GM12872 (cell line): ENCODE data around the gene TMEM184B.

Experiments used
- TF ChIP-seq, protein P1 (sequence below): IDR thresholded peaks from 3 replicates; pipeline ENCODE4 v1.5.1; 2011; ENCODE audit warnings: low read depth, mild to moderate bottlenecking, low read length, moderate library complexity; ENCODE audit not compliant: insufficient read depth

TMEM184B gene

GRCh38 chr22:38303974-38304373 lies 31.2 kb upstream of the TMEM184B start:
- TF ChIP-seq, protein P1, sequence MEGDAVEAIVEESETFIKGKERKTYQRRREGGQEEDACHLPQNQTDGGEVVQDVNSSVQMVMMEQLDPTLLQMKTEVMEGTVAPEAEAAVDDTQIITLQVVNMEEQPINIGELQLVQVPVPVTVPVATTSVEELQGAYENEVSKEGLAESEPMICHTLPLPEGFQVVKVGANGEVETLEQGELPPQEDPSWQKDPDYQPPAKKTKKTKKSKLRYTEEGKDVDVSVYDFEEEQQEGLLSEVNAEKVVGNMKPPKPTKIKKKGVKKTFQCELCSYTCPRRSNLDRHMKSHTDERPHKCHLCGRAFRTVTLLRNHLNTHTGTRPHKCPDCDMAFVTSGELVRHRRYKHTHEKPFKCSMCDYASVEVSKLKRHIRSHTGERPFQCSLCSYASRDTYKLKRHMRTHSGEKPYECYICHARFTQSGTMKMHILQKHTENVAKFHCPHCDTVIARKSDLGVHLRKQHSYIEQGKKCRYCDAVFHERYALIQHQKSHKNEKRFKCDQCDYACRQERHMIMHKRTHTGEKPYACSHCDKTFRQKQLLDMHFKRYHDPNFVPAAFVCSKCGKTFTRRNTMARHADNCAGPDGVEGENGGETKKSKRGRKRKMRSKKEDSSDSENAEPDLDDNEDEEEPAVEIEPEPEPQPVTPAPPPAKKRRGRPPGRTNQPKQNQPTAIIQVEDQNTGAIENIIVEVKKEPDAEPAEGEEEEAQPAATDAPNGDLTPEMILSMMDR: no peak

- TF ChIP-seq, protein P1: no peak
Measured at GRCh38 chr22:38302906-38303305, 30.1 kb upstream of the TMEM184B start.

DNA sequence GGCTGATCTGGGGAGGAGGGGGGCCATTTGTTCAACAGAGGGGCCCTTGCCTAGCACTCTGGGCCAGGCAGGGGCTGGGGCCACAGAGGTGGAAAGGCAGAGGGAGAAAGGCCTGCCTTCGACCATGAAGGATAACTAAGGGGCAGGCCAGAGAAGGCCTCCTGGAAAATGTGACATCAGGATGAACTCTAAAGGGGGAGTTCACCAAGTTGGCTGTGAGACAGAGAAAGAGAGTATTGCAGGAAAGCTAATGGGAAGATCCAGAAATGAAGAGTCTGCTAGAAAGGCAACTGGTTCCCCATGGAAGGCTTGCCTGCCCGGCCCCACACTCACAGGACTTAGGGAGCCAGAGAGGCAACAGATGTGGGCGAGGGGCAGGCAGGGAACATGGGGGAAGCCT lies 28.1 kb upstream of the TMEM184B start:
- TF ChIP-seq, protein P1: no peak

DNA sequence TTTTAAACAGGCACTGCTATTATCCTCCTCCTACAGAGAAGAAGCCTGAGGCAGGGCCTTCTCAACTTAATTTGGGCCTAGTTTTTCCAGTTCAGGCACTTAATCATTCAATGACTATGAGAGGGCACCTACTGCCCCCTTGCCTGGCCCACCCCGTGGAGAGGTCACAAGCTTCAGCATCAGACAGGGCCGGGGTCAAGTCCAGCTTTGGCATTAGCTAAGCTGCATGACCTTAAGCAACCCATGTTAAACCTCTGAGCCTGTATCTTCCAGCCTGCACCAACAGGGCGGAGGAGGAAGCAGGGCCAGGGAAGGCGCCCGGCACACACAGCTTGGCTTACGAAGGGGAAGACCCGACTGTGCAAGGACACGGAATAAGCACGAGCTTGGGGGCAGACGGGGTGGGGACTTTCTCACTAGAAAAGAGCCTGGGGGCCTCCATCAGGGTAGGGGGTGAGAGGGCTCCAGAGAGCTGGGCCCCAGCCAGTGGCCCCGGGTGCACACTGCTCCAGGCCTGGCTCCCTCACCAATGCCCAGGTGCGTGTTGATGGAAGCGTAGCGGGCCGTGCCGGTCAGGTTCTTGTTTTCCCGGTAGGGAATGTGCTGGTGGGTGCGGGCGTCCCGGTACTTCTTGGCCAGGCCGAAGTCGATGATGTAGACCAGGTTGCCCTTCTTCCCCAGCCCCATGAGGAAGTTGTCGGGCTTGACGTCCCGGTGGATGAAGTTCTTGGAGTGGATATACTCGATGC lies 27.6 kb upstream of the TMEM184B start:
- TF ChIP-seq, protein P1: no peak

DNA sequence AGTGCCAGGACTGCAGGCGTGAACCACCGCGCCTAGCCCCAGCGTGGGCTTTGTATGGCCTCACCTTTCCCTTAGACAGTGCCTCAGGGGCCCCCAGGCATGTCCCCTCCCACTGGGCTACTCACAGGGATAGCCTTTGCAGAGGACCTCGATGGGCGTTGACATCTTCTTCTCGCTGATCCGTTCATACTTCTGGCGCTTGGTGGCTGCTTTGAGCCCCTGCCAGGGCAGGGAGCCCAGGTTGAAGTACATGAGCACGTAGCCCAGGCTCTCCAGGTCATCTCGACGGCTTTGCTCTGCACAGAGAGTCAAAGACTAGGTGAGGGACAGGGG lies 26.9 kb upstream of the TMEM184B start:
- TF ChIP-seq, protein P1: no peak

GRCh38 chr22:38298312-38299005 lies 25.6 kb upstream of the TMEM184B start:
- TF ChIP-seq, protein P1: peak; percentile 77

DNA sequence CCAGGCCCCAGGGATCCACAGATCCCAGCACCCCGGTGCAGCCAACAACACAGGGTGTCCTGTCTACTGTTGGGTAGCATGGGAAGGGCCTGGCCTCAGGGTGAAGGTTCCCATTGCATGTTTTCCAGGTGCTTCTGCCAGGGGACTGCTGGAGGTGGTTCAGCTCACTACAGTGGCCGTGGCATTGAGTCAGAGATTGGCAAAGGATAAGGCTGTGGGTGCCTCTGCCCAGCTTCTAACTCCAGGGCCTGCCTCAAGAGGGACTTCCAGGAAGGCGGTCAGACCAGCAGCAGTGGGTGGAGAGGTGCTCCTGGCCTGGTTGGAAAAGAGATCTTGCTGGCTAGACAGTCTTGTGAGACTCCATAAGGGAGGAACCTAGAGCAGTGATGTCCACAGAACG lies 23.6 kb upstream of the TMEM184B start:
- TF ChIP-seq, protein P1: no peak
